ENCODE results near the gene PTH2.

PTH2 gene

GRCh38 chr19:49417088-49417487, 6.2 kb downstream of the PTH2 start:
- no peak overlapping the region for H3K27ac ChIP-seq (ENCODE audit: low read length)
- H4K20me1 ChIP-seq (ENCODE audit: insufficient read depth, low read length): no peaks in the 10 kb centered on the region
- H3K4me3 ChIP-seq (ENCODE audit: low read length): no peak overlapping the region
- H3K36me3 ChIP-seq (replicated peaks; ENCODE audit: low read depth, low read length): no peaks in the 10 kb centered on the region
- peaks cover 8% of the 10 kb centered on the region; the same call in 1 of the 2 replicates for H3K27me3 ChIP-seq (ENCODE audit: low read depth, low read length)
- no peaks in the 10 kb centered on the region for H3K4me1 ChIP-seq (ENCODE audit: low read length)
- H3K79me2 ChIP-seq (ENCODE audit: low read length): no peaks in the 10 kb centered on the region
- H2AFZ ChIP-seq (ENCODE audit: low read depth, low read length): no peak overlapping the region
- H3K9ac ChIP-seq (ENCODE audit: low read length): no peak overlapping the region
- no peak overlapping the region for H3K4me2 ChIP-seq (ENCODE audit: low read length)
- no peaks in the 10 kb centered on the region for H3K9me3 ChIP-seq (ENCODE audit: insufficient read depth, low read length)
- no peak for TF ChIP-seq EZH2phosphoT487 (IDR thresholded peaks at IDR 0.05; ENCODE audit: low read depth)
- TF ChIP-seq CTCF (IDR thresholded peaks at IDR 0.05; ENCODE audit: low read depth, low read length): peak; percentile 29

DNA sequence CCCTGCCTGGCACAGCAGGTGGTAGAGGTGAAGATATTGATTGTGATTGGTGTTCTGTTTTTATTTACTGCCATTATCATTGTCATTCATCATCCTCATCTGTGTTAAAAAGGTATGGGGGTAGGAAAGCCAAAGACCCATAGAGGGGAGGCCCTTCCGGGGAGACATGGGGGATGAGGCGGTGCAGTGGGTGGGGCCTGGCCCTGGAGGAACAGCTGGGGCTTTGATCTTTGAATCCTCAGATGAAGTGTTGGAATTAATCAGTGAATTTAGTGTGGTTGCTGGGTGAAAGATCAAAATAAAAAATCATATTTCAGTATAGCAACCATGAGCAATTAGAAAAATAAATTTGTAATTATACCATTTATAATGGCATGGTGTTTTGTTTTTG, 7.4 kb downstream of the PTH2 start:
- Histone ChIP-seq H3K36me3 (replicated peaks; ENCODE audit: low read depth, low read length) (no peaks in the 10 kb centered on the region), H3K9me3 (ENCODE audit: insufficient read depth, low read length) (no peaks in the 10 kb centered on the region), H3K27me3 (ENCODE audit: low read depth, low read length) (peaks cover 8% of the 10 kb centered on the region; the same call in 1 of the 2 replicates), H3K4me1 (ENCODE audit: low read length) (no peaks in the 10 kb centered on the region), H3K4me2 (ENCODE audit: low read length) (no peak overlapping the region), H2AFZ (ENCODE audit: low read depth, low read length) (no peak overlapping the region; the same call in 1 of the 2 replicates), H3K9ac (ENCODE audit: low read length) (no peak overlapping the region), H3K4me3 (ENCODE audit: low read length) (no peak overlapping the region), H4K20me1 (ENCODE audit: insufficient read depth, low read length) (no peaks in the 10 kb centered on the region), H3K79me2 (ENCODE audit: low read length) (no peaks in the 10 kb centered on the region), H3K27ac (ENCODE audit: low read length) (no peak overlapping the region)
- TF ChIP-seq CTCF (IDR thresholded peaks at IDR 0.05; ENCODE audit: low read depth, low read length): no peak
- no peak for TF ChIP-seq EZH2phosphoT487 (IDR thresholded peaks at IDR 0.05; ENCODE audit: low read depth)

GRCh38 chr19:49415102-49415809, 8.0 kb downstream of the PTH2 start:
- no peaks in the 10 kb centered on the region for H3K36me3 ChIP-seq (replicated peaks; ENCODE audit: low read depth, low read length)
- H3K9me3 ChIP-seq (ENCODE audit: insufficient read depth, low read length): no peaks in the 10 kb centered on the region
- H3K4me1 ChIP-seq (ENCODE audit: low read length): peaks cover under 1% of the 10 kb centered on the region; the same call in 1 of the 2 replicates
- H3K27me3 ChIP-seq (ENCODE audit: low read depth, low read length): peaks cover 8% of the 10 kb centered on the region; the same call in 1 of the 2 replicates
- H3K27ac ChIP-seq (ENCODE audit: low read length): no peak overlapping the region
- H2AFZ ChIP-seq (ENCODE audit: low read depth, low read length): peak overlapping the region; percentile 33; the same call in 1 of the 2 replicates
- H3K4me2 ChIP-seq (ENCODE audit: low read length): no peak overlapping the region
- H3K9ac ChIP-seq (ENCODE audit: low read length): no peak overlapping the region
- H3K79me2 ChIP-seq (ENCODE audit: low read length): no peaks in the 10 kb centered on the region
- no peak for TF ChIP-seq EZH2phosphoT487 (IDR thresholded peaks at IDR 0.05; ENCODE audit: low read depth)
- no peak for TF ChIP-seq CTCF (IDR thresholded peaks at IDR 0.05; ENCODE audit: low read depth, low read length)
- H4K20me1 ChIP-seq (ENCODE audit: insufficient read depth, low read length): no peaks in the 10 kb centered on the region
- H3K4me3 ChIP-seq (ENCODE audit: low read length): no peak overlapping the region

DNA sequence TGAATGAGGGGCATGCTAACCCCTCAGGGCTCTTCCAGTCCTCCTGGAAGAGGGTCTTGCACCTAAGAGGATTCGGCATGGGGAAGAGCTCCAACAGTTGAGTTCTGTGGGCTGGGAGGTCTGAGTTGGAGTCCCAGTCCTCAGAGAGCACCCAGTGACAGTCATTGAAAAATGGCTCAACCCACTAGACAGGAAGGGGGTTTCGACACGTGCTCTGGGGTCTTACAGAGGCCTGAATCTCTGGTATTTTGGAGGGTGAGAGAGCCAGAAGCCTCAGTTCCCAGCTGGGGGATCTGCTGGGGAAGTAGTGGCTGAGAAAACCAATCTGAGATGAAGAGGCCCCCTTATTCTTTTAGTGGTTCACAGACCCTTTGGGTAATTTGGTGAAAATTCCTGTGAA, 9.0 kb downstream of the PTH2 start:
- Histone ChIP-seq H4K20me1 (ENCODE audit: insufficient read depth, low read length) (no peaks in the 10 kb centered on the region), H2AFZ (ENCODE audit: low read depth, low read length) (no peak overlapping the region), H3K27ac (ENCODE audit: low read length) (no peak overlapping the region), H3K9ac (ENCODE audit: low read length) (no peak overlapping the region), H3K4me1 (ENCODE audit: low read length) (peaks cover 10% of the 10 kb centered on the region), H3K27me3 (ENCODE audit: low read depth, low read length) (0 out of 2 replicates have a peak, but pooled peaks cover 3% of the 10 kb centered on the region), H3K4me3 (ENCODE audit: low read length) (no peak overlapping the region), H3K4me2 (ENCODE audit: low read length) (no peak overlapping the region), H3K79me2 (ENCODE audit: low read length) (no peaks in the 10 kb centered on the region), H3K36me3 (replicated peaks; ENCODE audit: low read depth, low read length) (no peaks in the 10 kb centered on the region), H3K9me3 (ENCODE audit: insufficient read depth, low read length) (no peaks in the 10 kb centered on the region)
- TF ChIP-seq CTCF (IDR thresholded peaks at IDR 0.05; ENCODE audit: low read depth, low read length): no peak
- no peak for TF ChIP-seq EZH2phosphoT487 (IDR thresholded peaks at IDR 0.05; ENCODE audit: low read depth)
